ENCODE measurements around the gene ARHGAP1. TPM values are rescaled to one million over a fixed set of nuclear protein-coding genes. Genes with fewer than 3 reads are reported as not detected.

Gene ARHGAP1
- total RNA-seq = 10 to 100 TPM; 39.2 to 53.6 (median 45.8) TPM

DNA sequence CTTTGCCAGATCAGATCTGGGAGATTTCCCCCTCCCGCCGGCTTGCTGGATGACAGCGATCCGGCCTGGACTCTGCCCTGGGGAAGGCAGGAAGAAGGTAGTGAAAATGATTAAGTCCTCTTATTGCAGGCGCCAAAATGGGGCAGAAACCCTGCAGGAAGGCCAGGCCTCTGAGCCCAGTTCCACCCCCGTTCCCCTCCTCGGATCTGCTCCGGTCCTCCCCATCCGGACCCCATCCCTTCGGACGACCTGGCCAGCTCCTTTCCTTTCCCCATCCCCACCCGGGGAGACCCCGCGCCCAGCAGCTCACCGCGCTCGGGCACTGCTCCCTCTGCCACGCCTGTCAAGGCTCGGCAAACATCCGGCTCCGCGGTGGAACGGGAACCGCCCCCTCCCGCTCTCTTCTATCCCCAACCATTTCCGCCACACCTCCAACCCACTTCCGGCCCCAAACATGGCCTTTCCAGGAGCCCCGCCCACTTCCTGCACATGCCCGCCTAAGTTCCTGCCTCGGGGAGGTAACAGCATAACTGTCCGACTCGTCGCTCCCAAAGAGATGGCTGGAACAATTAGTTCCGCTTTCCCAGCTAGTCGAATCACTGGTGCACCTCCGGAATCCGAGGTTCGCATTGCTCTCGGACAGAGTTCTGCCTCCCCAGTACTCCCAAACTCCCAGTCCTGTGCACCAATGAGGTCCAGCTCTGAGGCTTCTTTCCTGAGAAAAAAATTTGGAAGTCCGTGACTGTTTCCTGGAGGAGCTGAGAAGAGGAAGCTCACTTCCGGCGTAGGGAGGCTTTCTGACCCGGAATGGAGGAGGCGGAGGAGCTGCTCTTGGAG is at the start of gene ARHGAP1, which contains the start of gene ZNF408:
Gene ARHGAP1, minus strand, starts transcription at position 379 of the 837 bp plus-strand sequence. CDS start 4,512 bp downstream, outside the sequence.
Gene ZNF408, plus strand, starts transcription at position 791 of the 837 bp plus-strand sequence. Its CDS starts 17 bp downstream, at position 808.
- H3K36me3 ChIP-seq = peaks cover 17 to 56% (median 23%) of the 10 kb centered on the region in 3 donors
- WGBS, 2 donors = 0 to 1% methylated on average over 17 to 25 of the region's 44 CpGs
- peak within 1 kb of the TSS; percentile 84 to 94 (median 89) for H3K4me3 ChIP-seq
- no peaks in the 10 kb centered on the region for H3K27me3 ChIP-seq
- peak within 1 kb of the TSS; percentile 88 to 96 (median 92) for H3K27ac ChIP-seq
- H3K4me1 ChIP-seq = peaks cover 33 to 68% (median 47%) of the 10 kb centered on the region in 3 donors
- DNase-seq = peak; percentile 98
- no peaks in the 10 kb centered on the region for H3K9me3 ChIP-seq
- intact Hi-C loops (cut with DNase I) = no loop called here
- peak in 3 of 4 donors; percentile 37 to 88 (median 85) for TF ChIP-seq POLR2A (IDR thresholded peaks at IDR 0.05)
- TF ChIP-seq, protein P1, sequence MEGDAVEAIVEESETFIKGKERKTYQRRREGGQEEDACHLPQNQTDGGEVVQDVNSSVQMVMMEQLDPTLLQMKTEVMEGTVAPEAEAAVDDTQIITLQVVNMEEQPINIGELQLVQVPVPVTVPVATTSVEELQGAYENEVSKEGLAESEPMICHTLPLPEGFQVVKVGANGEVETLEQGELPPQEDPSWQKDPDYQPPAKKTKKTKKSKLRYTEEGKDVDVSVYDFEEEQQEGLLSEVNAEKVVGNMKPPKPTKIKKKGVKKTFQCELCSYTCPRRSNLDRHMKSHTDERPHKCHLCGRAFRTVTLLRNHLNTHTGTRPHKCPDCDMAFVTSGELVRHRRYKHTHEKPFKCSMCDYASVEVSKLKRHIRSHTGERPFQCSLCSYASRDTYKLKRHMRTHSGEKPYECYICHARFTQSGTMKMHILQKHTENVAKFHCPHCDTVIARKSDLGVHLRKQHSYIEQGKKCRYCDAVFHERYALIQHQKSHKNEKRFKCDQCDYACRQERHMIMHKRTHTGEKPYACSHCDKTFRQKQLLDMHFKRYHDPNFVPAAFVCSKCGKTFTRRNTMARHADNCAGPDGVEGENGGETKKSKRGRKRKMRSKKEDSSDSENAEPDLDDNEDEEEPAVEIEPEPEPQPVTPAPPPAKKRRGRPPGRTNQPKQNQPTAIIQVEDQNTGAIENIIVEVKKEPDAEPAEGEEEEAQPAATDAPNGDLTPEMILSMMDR (IDR thresholded peaks at IDR 0.05) = peak in 2 of 6 experiments; percentile 20 to 31

- Histone ChIP-seq H3K9me3 (no peaks in the 10 kb centered on the region), H3K27me3 (no peaks in the 10 kb centered on the region), H3K27ac (no peak overlapping the region), H3K36me3 (peaks cover 37 to 99% (median 50%) of the 10 kb centered on the region in 3 donors), H3K4me1 (no peaks in the 10 kb centered on the region), H3K4me3 (no peak overlapping the region)
- DNase-seq = no peak
- intact Hi-C loops (cut with DNase I) = no loop called here
- WGBS, 2 donors = 81% methylated on average over 6 of the region's 6 CpGs; no CpG with 5 or more reads in 1 of the 2 donors
- TF ChIP-seq, protein P1 (IDR thresholded peaks at IDR 0.05) = no peak
- TF ChIP-seq POLR2A (IDR thresholded peaks at IDR 0.05) = no peak
Measured at GRCh38 chr11:46747150-46747549, 46.7 kb upstream of the ARHGAP1 start.

DNA sequence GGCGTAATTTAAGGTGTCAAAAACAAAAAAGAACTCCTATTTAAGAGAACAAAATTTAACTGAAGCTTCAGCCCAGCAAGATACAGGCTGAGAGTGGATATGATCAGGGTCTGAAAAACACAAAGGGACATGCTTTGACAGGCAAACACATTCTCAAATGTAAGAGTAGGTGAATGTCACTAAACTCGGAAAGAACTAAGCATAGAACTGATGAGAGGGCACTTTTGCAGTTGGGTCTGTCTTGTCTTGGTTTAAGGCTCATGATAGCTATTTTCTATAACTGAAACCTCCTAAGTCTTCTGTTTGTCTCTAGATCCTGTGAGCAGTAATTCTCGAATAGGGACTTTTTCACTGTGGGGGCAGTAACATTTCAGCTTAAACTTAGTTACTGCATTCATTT is 45.6 kb upstream of the ARHGAP1 start:
- TF ChIP-seq POLR2A (IDR thresholded peaks at IDR 0.05) = no peak
- TF ChIP-seq, protein P1 (IDR thresholded peaks at IDR 0.05) = no peak

GRCh38 chr11:46745328-46745727 is 44.9 kb upstream of the ARHGAP1 start:
- no peak for TF ChIP-seq POLR2A (IDR thresholded peaks at IDR 0.05)
- TF ChIP-seq, protein P1 (IDR thresholded peaks at IDR 0.05) = no peak
- no peaks in the 10 kb centered on the region for H3K27me3 ChIP-seq
- H3K36me3 ChIP-seq = peaks cover 31 to 100% (median 40%) of the 10 kb centered on the region in 3 donors
- no peak overlapping the region for H3K27ac ChIP-seq
- intact Hi-C loops (cut with DNase I) = no loop called here
- H3K9me3 ChIP-seq = no peaks in the 10 kb centered on the region
- 79 to 100% methylated on average over 1 of the region's 1 CpG for WGBS, 2 donors
- no peaks in the 10 kb centered on the region for H3K4me1 ChIP-seq
- no peak for DNase-seq
- H3K4me3 ChIP-seq = no peak overlapping the region

More for the DNA sequence above, 45.6 kb upstream of the ARHGAP1 start:
- Histone ChIP-seq H3K27ac (no peak overlapping the region), H3K4me1 (no peaks in the 10 kb centered on the region), H3K36me3 (peaks cover 38 to 100% (median 46%) of the 10 kb centered on the region in 3 donors), H3K9me3 (no peaks in the 10 kb centered on the region), H3K4me3 (no peak overlapping the region), H3K27me3 (no peaks in the 10 kb centered on the region)
- DNase-seq = no peak
- intact Hi-C loops (cut with DNase I) = no loop called here
- WGBS, 2 donors = 78 to 88% methylated on average over 3 of the region's 3 CpGs
